Ishikawa (cell line): ENCODE measurements around the gene NELFE.

Experiments used
- CREB1 ChIP-seq: IDR thresholded peaks from 2 replicates; pipeline ENCODE4 v1.6.1; 2012; ENCODE audit warnings: low read depth
- EGR1 ChIP-seq: IDR thresholded peaks from 2 replicates; pipeline ENCODE4 v1.6.1; 2012

- TF ChIP-seq CREB1 (no peak), EGR1 (no peak)
Observed at GRCh38 chr6:31945507-31946369, 13.0 kb downstream of the NELFE start, which contains the start of gene CFB.
